ENCODE measurements around the gene TMEM123.

TMEM123 gene

DNA sequence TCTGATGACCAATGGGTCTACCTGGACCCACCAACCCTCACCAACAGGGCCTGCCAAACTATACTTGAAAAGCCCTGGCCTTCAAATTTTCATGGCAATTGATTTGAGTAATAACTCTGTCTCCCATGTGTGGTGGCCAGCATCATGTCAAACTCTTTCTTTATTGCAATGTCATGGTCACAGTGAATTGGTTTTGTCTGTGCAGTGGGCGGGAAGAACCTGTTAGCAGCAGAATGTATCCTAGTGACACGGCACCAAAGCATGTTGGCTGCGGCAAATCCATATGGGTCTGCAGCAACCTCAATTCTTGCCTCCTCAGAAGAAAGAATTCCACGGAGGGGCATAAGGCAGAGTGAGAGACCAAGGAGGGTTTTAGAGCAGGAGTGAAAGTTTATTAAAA, 19.6 kb upstream of the TMEM123 start:
- DNase-seq (ENCODE audit: low read depth in 2 of 3, low spot score in 2 of 3) = no peak

DNA sequence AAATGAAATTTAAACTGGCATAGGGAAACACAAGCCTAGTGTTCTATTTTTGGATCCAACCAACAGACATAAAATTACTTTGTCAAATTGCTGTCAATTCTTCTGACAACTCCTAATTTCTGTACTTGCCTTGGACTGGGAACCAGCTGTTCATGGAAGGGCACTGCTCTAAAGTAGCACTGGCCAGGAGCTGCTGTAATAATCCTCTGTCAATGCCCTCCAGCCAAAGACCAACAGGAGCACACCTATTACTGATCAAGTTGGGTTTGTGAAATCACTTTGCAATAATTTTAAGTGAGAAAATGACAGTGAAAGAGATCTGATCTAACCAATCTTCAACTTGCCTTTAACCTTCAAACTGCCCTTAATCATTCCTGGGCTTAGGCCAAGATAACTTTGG, 18.9 kb upstream of the TMEM123 start:
- DNase-seq (ENCODE audit: low read depth in 2 of 3, low spot score in 2 of 3) = no peak

DNA sequence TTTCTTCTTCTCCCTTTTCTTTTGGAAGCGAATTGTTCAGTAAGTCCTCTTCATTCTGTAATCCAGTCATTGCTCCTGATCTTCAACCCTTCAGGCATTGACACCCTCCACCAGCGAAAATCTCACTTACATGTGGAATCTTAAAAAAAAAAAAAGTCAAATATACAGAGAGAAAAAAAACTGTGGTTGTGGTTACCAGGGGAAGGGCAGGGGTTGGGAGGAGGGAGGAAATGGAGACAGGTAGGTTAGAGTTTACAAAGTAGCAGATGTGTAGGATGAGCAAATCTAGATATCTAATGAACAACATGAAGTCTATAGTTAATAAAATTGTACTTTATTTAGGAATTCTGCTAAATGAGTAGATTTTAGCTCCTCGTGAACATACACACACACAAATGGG, 17.7 kb upstream of the TMEM123 start:
- no peak for DNase-seq (ENCODE audit: low read depth in 2 of 3, low spot score in 2 of 3)

DNA sequence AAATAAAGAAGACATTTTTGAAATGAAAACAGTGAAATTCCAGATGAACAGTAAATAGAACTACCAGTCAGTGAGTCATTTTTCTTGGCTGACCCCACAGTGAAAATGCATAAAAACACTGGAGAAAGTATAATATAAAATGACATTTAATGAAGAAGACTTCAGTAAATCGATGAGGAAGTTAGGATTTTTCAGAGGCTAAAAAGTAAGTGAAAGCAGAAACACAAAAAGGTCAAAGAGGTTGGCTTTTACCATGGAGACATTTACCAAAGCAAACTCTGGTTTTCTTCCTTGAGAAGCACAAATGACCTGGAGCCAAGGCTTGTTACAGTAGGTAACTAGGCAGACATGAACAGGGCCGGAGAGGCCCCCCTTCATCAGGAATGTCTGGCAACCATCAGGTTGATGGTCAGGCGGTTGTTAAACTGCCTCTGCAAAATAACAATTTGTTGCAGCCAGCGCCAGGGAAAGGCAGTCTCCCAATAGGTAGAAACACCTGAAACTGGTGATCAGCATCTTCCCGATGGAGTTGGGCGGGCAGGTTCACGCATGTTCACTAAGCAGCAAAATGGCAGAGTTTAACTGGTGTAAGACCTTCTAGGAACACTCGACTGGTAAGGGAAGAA, 16.7 kb upstream of the TMEM123 start:
- DNase-seq (ENCODE audit: low read depth in 2 of 3, low spot score in 2 of 3) = no peak

DNA sequence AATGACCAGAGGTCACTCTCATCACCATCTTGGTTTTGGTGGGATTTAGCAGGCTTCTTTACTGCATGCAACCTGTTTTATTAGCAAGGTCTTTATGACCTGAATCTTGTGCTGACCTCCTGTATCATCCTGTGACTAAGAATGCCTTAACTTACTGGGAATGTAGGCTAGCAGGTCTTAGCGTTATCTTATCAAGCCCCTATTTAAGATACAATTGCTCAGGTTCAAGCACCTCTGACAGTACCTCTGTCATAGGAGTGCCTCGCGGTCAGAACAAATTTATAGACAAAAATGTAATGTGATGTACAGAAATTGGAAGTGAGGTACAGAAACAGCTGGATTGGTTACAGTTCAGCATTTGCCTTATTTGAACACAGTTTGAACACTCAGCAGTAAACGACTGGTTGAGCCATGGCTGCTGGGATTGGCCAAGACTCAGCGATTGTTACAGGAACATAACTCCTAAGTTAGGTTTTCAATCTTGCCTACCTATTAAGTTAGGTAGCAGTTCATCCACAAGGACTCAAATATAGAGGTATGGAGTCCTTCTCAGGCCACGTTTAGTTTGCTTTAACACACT, 16.1 kb upstream of the TMEM123 start:
- DNase-seq (ENCODE audit: low read depth in 2 of 3, low spot score in 2 of 3) = no peak

DNA sequence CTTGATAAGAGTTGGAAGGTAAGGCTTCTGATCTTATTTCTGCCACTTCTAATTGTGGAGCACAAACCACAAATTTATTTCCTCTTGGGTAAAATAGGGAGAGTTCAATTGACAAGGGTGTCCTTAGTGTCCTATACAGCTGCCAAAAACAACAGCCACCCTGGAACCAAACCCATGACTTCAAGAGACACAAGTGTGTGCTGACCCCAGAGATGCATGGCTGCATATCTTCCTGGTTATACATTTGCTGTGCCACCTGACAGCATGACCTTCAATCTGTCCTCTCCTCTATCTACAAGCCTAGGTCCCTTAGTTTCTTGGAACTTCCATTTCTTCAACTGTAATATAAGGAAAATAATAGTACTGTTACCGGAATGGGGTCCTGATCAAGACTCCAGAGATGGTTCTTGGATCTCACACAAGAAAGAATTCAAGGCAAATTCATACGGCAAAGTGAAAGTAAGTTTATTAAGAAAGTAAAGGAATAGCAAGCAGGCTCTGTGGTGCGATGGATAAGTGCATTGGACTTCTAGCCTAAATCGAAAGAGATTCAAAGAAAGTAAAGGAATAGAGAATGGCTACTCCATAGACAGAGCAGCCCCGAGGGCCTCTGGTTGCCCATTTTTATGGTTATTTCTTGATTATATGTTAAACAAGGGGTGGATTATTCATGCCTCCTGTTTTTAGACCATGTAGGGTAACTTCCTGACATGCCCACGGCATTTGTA, 15.5 kb upstream of the TMEM123 start:
- no peak for DNase-seq (ENCODE audit: low read depth in 2 of 3, low spot score in 2 of 3)

DNA sequence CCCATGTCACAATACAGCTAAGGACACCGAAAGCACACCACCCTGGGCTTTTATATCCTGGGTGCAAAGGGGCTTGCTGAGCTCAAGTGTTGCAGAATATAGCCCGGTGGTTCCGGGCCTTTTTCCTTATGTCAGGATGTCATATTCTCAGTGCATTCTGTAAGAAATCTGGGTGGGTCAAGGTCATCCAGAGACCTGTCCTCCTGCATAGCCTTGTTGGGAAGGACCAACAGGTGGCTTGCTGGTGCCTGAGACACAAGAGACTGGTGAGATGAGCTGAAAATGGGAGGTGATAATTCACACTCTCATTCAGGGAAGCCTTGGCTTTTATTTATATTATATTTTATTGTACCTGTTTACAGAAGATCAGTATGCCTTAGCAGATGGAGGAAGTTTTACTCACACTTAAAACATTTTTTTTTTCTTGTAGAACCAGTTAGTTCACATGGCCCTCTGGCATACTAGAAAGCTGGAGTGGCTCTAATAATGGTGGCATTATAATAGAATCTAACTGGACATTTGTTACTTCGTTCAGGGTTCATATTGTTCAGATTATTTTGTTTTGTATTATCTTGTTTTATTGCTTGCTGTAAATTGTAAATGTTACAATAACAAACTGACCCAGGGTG, 14.6 kb upstream of the TMEM123 start:
- no peak for DNase-seq (ENCODE audit: low read depth in 2 of 3, low spot score in 2 of 3)

DNA sequence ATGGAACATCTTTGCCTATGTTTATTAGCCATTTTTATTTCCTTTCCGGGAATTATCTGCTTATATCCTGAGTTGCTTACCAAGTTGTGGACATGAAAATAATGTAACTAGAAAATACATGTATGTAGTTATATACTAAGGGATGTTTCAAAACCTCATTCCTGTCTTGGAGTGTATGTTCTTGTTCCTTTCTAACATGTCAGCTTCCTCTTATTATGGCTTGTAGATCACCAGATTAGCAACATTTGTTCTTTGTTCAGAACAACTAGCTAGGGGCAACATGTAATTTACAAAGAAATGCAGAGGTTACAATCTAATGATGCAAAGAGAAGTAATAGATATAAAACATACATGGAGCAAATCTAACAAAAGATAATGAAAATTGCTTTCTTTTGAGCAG, 13.1 kb upstream of the TMEM123 start:
- DNase-seq (ENCODE audit: low read depth in 2 of 3, low spot score in 2 of 3) = no peak

DNA sequence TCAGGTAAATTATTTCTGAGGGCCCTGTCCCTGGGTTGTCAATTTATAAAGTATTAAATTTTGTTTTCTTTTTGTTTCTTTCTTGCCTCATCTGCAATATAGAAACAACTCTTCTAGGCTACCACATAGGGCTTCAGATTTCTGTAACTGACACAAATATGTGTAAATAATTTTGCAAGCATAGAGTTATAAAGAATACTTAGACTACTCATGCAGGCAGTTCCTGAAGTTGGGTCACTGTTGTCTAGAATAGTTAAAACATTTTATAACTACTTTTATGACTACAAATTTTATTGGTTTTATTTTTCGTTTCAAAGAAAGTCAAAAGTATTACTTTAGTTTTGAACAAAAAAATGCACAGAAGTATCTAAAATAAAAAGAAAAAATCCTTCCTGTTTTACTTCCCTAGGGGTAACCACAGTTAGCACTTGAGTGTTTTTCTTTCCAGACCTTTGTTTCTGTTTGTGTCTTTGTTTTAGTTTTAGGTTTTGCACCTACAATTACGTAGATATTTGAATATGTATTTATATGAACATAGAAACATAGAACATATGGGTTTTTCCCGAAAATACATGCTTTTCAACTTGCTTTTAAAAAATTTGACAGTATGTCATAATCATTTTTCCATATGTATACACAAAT, 12.4 kb upstream of the TMEM123 start:
- DNase-seq (ENCODE audit: low read depth in 2 of 3, low spot score in 2 of 3) = no peak

DNA sequence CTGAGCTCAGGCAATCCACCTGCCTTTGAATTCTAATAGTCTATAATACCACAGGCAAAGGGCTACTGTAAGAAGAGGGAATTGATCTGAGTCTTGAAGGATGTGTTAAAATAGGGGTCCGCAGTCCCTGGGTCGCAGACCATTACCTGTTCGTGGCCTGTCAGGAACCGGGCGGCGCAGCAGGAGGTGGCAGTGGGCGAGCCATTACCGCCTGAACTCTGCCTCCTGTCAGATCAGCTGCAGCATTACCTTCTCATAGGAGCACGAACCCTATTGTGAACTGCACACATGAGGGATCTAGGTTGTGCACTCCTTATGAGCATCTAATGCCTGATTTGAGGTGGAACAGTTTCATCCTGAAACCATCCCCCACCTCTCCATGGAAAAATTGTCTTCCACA, 11.5 kb upstream of the TMEM123 start:
- DNase-seq (ENCODE audit: low read depth in 2 of 3, low spot score in 2 of 3) = no peak

DNA sequence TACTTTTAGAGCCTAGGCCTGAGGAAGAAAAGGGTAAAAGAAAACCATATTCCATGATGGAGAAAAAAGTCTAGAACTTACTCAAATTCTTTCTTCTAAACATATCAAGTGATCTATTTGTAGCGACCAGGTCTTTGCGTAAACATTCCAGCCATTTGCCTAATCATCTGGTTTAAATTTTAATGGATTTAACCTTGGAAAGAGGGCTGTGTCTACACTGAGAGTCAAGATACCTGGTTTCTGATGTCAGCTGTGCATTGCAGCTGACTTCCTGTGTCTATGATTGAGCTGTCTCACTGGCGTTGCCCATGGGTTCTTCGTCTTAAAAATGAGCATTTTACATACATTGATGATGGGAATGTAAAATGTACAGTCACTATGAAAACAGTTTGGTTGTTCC, 10.0 kb upstream of the TMEM123 start:
- no peak for DNase-seq (ENCODE audit: low read depth in 2 of 3, low spot score in 2 of 3)

DNA sequence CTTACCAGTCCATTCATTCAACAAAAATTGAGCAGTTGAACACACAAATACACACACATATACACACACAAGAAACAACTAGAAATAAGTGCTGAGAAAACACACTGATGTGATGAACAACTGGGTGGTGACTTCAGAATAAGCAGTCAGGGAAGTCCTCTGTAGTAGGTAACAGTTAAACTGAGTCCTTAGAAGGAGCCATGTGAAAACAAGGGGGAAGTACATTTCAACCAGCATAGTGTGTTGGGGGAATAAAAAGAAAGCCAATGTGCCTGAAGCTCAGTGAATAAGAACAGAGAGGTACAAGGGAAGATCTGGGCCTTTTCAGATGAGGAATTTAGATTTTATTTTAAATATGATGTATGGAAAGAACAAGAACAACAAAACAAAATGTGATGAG, 6.8 kb upstream of the TMEM123 start:
- DNase-seq (ENCODE audit: low read depth in 2 of 3, low spot score in 2 of 3) = no peak

DNA sequence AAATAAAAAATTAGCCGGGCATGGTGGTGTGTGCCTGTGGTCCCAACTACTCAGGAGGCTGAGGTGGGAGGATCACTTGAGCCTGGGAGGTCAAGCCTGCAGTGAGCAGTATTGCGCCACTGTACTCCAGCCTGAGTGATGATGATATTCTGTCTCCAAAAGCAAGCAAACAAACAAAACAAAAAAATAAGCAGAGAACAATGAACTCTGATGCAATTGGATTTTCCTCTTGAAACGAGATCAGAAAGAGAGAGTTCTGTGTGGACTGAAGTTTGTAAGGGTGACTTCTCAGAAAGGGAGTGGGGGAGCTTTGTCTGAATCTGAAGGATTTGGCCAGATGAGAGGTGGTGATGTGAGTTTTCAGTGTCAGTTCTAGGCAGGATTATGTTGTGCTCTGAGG, 6.0 kb upstream of the TMEM123 start:
- no peak for DNase-seq (ENCODE audit: low read depth in 2 of 3, low spot score in 2 of 3)

DNA sequence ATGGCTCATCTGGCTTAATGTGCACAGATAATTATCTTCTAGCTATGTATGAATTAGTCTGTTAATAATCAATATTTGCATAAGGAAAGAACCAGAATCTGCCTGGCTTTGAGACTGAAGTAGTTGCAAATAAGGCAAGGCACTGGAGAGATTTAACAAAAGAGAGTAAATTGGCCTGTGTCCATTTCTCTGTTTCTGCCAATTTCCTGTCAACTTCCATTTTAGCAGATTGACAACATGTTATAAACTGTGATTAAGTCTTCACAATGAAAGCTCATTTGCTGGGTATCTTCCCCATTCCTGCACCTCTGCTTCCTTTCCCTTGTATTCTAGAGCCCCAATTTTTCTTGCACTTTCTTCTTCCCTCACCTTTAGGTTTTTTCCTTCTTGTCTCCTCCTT, 5.3 kb upstream of the TMEM123 start:
- DNase-seq (ENCODE audit: low read depth in 2 of 3, low spot score in 2 of 3) = no peak

DNA sequence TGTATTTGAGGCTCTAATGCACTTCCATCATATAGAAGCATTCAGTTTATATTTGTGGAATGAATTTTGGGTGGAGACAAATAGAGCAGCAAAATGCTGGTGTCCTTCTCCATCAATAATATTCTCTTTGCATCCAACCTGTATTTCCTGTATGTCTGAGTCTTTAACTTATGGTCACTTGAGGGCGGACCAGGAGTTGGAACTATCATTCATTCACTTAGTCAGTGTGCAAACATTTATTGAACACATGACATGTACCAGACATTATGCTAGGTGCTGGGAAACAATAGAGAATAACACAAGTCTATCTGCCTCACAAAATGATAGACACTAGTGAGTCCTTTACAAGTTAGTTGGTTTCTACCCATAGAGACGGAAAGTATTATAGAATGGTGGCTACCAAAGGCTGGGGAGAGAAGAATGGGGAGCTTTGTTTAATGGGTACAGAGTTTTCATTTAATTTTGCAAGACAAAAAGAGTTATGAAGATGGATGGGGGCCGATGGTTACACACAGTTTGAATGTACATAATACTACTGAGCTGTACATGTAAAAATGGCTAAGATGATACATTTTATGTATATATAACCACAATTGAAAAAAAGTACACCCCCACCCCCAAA, 4.6 kb upstream of the TMEM123 start:
- no peak for DNase-seq (ENCODE audit: low read depth in 2 of 3, low spot score in 2 of 3)

DNA sequence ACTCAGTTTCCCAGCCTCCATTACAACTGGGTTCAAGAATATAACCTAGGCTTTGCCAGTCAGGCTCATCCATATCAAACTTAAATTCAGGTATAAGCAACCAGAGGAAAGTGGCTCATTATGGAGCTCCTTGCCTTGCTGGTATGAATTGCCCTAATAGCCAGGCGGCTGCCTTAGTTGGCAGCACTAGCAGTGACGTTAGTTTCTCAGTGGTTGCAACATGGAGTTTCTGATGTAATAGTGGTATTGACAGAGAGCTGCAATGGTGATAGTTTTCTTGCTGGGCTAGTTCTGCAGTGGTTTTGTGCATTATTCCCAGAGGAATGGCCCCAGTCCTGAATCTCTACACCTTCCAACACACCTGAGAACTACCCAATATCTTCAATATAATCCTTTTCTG, 3.8 kb upstream of the TMEM123 start:
- DNase-seq (ENCODE audit: low read depth in 2 of 3, low spot score in 2 of 3) = no peak

DNA sequence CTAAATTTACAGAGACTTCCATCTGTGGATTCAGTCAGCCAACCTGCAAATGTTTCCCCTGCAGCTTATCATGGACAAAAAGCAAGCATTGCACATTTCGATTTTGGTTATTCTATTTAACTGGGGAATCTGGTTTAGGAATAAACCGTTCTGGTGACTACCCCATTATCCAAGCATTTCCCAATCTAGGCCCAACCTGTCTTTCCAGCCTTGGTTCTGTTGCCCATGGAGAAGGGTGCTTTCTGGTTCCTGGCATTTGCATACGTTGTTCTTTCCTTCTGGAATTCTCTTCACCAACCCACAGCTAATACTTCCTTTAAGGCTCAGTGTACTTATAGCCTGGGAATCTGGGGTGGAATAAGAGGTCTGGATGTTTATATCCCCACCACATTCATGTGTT, 1.4 kb upstream of the TMEM123 start:
- no peak for DNase-seq (ENCODE audit: low read depth in 2 of 3, low spot score in 2 of 3)

DNA sequence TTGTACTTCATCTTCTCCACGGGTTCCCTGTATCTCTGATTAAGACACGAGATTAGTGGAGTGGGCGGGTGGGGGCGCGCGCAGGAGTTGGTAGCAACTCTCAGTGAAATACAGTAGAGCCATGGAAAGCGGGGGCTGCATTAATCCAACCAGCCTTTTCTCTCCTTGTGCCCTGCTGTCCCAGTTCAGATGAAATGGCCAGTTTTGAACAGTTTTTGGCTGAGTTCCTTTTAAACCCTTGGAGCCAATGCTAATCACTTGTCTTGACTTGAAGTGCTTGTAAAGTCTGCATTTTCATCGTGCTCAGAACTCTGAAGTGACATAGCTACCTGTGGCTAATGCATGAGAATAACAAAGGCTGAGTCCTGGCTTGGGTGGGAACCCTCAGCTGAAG, 734 bp upstream of the TMEM123 start:
- DNase-seq (ENCODE audit: low read depth in 2 of 3, low spot score in 2 of 3) = no peak

DNA sequence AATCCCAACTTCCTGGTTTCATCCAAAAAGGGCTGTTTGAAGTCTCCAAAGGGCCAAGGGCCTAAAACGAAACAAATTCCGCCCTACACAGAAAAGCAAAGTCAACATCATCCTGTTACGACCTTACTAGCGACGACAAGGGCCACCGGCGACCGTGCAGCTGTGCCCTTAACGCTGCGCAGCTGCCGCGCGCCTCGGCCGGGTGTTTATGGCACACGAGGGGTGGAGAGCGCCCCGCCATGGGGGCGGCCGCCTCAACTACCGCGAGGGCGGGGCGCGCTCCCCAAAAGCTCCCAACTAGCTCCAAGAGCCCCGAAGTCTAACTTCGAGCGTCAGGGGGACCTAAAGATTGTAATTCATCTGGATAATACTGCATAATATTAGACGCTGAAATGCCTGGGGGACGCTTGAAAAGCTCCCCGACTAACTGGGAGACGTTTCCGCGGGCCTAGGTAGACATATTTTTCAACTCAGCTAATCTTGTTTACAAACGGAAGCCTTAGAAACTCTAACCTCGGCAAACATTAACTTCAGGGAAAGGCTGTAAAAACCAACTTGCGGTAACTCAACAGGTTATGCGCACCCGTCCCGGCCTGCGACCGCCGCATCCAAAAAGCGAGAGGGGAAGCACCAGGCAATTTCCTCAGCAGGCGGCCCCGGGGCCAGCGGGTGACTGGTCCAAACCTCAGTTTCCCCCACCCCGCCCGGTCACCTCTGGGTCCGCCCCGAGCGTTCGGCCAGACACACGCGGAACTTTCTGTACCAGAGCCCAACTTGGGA, 694 bp downstream of the TMEM123 start:
- peak; percentile 32 to 54 (median 49) for DNase-seq (ENCODE audit: low read depth in 2 of 3, low spot score in 2 of 3)

DNA sequence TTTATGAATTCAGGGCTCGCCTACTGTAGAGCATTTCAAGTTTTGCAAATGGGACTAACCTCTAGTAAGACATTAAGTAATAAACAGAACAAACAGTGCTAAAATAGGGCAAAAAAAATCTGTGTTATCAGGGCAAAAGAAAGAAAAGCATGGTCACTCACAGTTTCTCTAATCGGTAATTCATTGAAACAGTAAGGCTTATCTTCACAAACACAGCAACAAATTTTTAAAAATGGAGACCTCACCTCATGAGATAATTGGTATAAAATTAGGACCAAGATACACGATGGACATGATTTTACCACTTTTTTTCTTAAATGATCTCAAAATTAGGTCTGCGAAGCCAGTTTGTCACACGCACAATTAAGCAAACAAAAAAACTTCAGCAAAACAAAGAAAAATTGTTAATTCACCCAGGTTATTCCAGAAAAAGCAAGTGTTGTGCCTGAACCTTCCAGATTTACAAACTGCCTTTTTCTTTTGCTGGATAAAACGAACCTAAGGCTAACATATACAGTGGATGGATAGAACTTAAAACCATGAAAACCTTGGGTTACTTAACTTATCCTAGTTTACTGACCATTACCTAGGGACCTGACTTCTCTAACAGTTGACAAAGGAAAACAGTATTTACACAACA, 1.4 kb downstream of the TMEM123 start:
- no peak for DNase-seq (ENCODE audit: low read depth in 2 of 3, low spot score in 2 of 3)

Data from activated CD8-positive, alpha-beta memory T cell treated with anti-CD3 and anti-CD28 coated beads for 48 hours (primary cell).